OCI-LY1 (cell line): Measurements from ENCODE around the gene MEI1.

Source experiments
- EZH2 ChIP-seq: fragments of 200-600 bp; sonication (generic), shearing (Covaris generic); IDR thresholded peaks from 2 replicates; pipeline ENCODE4 v1.8.0; 2017; ENCODE audit warnings: borderline replicate concordance, mixed run types, mild to moderate bottlenecking, antibody characterized with exemption, low read length, moderate library complexity, mixed read lengths
- TF ChIP-seq, protein P1 (sequence below): fragments of 200-600 bp; sonication (generic), shearing (Covaris generic); IDR thresholded peaks from 2 replicates; pipeline ENCODE4 v1.5.1; 2017; ENCODE audit warnings: mild to moderate bottlenecking, antibody characterized with exemption, low read length, moderate library complexity, mixed read lengths

DNA sequence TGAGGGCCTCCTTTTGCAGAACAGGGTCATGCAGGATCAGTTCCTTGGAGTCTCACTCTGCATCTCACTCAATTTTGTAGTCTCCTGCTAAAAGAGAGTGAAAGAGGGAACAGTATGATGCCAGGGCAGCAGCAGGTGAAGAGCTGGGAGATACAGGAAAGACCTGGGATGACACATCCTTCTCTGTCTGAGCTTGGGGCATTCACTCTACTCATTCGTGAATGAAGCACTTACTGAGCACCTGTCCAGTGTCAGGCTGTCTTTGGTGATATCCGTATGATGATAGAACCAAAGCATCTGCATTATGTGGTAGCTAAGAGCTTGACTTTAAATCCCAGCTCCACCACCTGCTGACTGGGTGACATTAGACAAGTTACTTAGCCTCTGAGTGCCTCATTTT, 148.0 kb downstream of the MEI1 start:
- TF ChIP-seq, protein P1, sequence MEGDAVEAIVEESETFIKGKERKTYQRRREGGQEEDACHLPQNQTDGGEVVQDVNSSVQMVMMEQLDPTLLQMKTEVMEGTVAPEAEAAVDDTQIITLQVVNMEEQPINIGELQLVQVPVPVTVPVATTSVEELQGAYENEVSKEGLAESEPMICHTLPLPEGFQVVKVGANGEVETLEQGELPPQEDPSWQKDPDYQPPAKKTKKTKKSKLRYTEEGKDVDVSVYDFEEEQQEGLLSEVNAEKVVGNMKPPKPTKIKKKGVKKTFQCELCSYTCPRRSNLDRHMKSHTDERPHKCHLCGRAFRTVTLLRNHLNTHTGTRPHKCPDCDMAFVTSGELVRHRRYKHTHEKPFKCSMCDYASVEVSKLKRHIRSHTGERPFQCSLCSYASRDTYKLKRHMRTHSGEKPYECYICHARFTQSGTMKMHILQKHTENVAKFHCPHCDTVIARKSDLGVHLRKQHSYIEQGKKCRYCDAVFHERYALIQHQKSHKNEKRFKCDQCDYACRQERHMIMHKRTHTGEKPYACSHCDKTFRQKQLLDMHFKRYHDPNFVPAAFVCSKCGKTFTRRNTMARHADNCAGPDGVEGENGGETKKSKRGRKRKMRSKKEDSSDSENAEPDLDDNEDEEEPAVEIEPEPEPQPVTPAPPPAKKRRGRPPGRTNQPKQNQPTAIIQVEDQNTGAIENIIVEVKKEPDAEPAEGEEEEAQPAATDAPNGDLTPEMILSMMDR = no peak
- no peak for TF ChIP-seq EZH2
